GM10248 (cell line): Measurements from ENCODE around the gene FGR.

Source experiments
- CTCF ChIA-PET: fragments of 300-600 bp; sonication (Branson Sonifier 250); formaldehyde crosslinking; extraction: SDS; loops from one replicate; lab custom pipeline; 2021; ENCODE audit warnings: antibody characterized with exemption; lab: Yijun Ruan, JAX
- POLR2A ChIA-PET: fragments of 350-650 bp; sonication (Branson Sonifier 250); formaldehyde crosslinking; extraction: SDS; loops from one replicate; lab custom pipeline; 2020; ENCODE audit warnings: antibody characterized with exemption; lab: Yijun Ruan, JAX
- DNase-seq: peaks from one replicate; pipeline ENCODE4 v3.0.0; 2012; ENCODE audit errors: extremely low spot score
- TF ChIP-seq, protein P1 (sequence below): IDR thresholded peaks from 2 replicates; pipeline ENCODE4 v1.5.1; 2012; ENCODE audit warnings: mild to moderate bottlenecking, low read depth; ENCODE audit errors: extremely low read depth, missing control alignments, control extremely low read depth

The FGR gene

DNA sequence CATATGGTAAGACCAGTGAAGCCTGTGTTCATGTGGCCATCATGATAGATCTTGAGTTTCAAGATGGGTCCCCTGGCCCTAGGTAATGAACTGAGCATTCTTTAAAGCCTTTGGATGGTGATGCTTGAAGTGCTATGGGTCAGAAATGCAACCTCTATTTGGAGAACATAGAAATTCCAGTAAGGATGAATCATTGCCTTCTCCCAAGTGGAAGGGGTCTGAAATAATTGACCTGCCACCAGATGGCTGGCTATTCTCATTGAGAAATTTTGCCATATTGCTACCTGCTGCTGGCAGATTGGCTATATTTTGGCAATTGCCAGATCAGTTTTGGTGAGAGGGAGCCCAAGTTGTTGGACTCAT, 37.7 kb upstream of the FGR start:
- no peak for DNase-seq
- TF ChIP-seq, protein P1, sequence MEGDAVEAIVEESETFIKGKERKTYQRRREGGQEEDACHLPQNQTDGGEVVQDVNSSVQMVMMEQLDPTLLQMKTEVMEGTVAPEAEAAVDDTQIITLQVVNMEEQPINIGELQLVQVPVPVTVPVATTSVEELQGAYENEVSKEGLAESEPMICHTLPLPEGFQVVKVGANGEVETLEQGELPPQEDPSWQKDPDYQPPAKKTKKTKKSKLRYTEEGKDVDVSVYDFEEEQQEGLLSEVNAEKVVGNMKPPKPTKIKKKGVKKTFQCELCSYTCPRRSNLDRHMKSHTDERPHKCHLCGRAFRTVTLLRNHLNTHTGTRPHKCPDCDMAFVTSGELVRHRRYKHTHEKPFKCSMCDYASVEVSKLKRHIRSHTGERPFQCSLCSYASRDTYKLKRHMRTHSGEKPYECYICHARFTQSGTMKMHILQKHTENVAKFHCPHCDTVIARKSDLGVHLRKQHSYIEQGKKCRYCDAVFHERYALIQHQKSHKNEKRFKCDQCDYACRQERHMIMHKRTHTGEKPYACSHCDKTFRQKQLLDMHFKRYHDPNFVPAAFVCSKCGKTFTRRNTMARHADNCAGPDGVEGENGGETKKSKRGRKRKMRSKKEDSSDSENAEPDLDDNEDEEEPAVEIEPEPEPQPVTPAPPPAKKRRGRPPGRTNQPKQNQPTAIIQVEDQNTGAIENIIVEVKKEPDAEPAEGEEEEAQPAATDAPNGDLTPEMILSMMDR: no peak
- ChIA-PET CTCF (interaction anchor here (1.1 to 4.1 kb wide), 8 partner anchors 10 to 116 kb away, joined by 3 to 45 read pairs (median 6); no protein-coding TSS in a partner anchor), POLR2A (interaction anchor here (0.9 to 2.2 kb wide), 3 partner anchors 53 to 402 kb away, joined by 3 to 8 read pairs (median 4); partner anchors contain the start of genes FAM76A and STX12)

DNA sequence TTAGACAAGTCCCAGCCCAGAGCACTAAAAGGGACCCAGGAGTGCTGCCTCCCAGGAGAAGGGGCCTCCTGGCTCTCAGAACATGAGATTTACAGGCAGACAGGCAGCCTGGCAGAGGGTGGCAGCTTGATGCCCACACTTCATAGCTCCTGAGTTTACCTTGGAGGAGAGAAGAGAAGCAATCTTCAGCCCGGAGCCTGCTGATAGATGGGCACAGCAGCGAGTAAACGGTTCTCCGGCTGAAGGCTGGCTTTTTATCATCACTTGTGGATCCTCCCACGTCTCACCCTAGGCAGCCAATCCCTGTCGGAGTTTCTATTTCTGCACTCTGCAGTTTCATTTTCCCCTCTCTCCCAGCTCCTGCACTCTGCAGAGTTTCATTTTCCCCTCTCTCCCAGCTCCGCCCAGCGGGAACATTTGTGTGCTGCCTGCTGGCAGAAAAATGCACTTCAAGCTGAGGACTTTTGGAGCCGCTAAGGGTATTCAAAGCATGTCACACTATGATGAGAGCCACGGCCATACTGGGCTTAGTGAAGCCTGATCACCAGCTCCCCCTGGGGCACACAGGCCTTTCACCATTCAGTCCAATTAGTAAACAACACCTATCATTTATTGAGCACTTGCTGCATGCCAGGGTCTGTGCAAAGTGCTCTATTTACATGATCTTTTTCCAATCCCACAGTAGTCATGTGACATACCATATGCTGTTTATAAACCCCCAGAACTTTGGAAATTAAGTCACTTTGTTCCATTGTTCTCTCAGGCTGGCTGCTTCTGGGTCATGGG, 37.2 kb upstream of the FGR start, which contains the start of gene IFI6:
Gene IFI6, minus strand, starts transcription at position 229 of the 786 bp plus-strand sequence. CDS start 2,878 bp downstream, outside the sequence.
- DNase-seq: peak; percentile 89
- TF ChIP-seq, protein P1: no peak
- POLR2A ChIA-PET: interaction anchor here (0.7 to 2.2 kb wide), 4 partner anchors 53 to 403 kb away, joined by 3 to 9 read pairs (median 6); partner anchors contain the start of genes FAM76A and STX12
- CTCF ChIA-PET: interaction anchor here (0.7 to 4.1 kb wide), 15 partner anchors 9 to 340 kb away, joined by 3 to 45 read pairs (median 4); partner anchors contain the start of gene STX12

DNA sequence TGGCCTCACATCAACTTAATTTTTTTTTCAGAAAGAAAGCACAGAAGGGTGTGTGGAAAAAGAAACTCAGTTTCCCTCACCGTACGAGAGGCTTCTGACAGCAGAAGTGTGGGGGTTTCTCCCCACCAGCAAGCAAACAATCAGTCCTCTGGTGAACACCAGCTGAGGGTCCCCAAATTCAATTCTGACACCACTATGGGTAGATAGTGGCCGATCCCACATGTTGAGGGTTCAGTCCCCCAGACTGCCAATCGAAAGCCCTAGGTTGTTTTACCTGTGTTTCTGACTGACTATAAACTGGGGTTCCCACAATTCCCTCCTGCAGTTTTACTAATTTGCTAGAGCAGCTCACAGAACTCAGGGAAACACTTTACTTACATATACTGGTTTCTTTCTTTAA, 34.9 kb upstream of the FGR start:
- TF ChIP-seq, protein P1: no peak
- no peak for DNase-seq
- ChIA-PET CTCF (interaction anchor here (0.6 to 4.2 kb wide), 54 partner anchors 9 to 1207 kb away, joined by 3 to 55 read pairs (median 4); partner anchors contain the start of genes AHDC1, FAM76A and STX12), POLR2A (interaction anchor here (0.5 kb wide), 1 partner anchor 1203 kb away, joined by 3 read pairs; no protein-coding TSS in a partner anchor)

DNA sequence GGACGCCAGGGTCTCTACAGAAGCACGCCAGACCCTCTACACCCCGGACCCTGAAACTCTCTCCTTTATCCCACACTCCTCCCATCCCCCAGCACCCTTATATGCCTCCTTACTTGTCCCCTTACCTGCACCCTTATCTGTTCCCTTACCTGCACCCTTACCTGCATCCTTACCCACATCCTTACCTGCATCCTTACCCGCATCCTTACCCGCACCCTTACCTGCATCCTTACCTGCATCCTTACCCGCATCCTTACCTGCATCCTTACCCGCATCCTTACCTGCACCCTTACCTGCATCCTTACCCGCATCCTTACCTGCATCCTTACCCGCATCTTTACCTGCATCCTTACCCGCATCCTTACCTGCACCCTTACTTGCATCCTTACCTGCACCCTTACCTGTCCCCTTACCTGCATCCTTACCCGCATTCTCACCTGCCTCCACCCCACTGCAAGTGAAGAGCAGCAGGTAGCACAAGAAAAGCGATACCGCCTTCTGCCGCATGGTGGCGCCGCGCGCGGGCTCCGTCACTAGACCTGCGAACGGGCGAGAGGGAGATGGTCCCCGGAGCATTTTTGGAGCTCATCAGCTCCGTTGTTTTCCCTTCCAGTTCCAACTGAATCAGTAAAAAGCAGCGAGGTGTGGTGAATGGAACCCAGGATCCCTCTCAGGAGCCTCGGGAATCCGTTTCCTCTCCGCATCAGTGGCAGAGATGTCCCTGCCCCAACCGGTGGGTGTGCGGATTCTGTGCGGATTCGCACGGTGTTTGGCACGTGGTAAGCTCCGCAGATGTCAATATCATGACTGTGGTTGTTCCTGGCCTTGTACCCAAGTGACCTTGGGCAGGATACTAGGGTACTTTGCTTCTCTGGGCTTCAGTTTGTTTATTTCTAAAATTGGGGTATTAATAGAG, 34.1 kb upstream of the FGR start:
- ChIA-PET CTCF (interaction anchor here (0.6 to 4.2 kb wide), 53 partner anchors 9 to 448 kb away, joined by 3 to 55 read pairs (median 4); partner anchors contain the start of genes AHDC1, FAM76A and STX12), POLR2A (no interaction called here)
- peak; percentile 79 for DNase-seq
- TF ChIP-seq, protein P1: peak; percentile 95

DNA sequence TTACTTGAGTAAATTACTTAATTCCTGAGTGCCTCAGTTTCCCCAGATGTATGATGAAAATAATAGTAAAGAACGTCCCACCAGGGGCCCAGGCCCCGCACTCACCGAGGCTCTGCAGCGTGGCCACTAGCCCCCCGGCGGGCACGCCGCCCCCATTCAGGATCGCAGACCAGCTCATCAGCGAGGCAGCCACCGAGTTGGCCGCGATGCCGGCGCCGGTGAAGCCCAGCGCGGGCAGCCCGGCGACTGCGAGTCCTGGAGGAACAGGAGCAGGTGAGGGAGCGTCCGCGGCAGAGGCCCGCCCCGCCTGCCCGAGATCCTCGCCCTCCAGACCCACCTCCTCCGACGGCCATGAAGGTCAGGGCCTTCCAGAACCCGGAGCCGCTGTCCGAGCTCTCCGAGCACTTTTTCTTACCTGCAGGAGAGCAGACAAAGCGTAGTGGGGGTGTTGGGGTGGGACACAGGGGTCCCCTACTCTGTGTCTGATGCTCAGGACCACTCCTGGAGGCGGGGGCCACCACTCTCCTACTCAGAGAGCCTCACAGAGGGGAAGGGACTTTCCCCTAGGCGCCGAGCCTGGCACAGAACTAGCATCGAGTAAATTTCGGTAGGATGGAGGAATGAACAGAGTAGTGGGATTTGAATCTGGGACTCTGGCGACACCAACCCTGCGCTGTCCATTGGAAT, 33.3 kb upstream of the FGR start:
- ChIA-PET POLR2A (no interaction called here), CTCF (interaction anchor here (1.5 to 5.0 kb wide), 4 partner anchors 17 to 112 kb away, joined by 3 to 55 read pairs (median 30); no protein-coding TSS in a partner anchor)
- TF ChIP-seq, protein P1: no peak
- no peak for DNase-seq
